ENCODE results near the gene HCRT.

The HCRT gene

GRCh38 chr17:42190491-42191274, 5.4 kb upstream of the HCRT start:
- H2AK5ac ChIP-seq (ENCODE audit: low read depth, low read length) = peak overlapping the region; percentile 81
- peak overlapping the region; percentile 38 for H3K14ac ChIP-seq (ENCODE audit: low read length)
- no peak overlapping the region for H3K4ac ChIP-seq (ENCODE audit: low read length)
- H2BK120ac ChIP-seq (ENCODE audit: low read depth, low read length) = no peak overlapping the region
- H3K79me1 ChIP-seq (ENCODE audit: low read depth, low read length) = no peaks in the 10 kb centered on the region
- WGBS, 2 donors (ENCODE audit: extremely low coverage in 2 of 2, insufficient read length in 2 of 2, insufficient replicate concordance in 1 of 2) = no CpG with 5 or more reads among the region's 17 CpGs
- peak overlapping the region; percentile 57 for H3K18ac ChIP-seq (ENCODE audit: low read length)
- no peak overlapping the region for H2AFZ ChIP-seq (ENCODE audit: low read length)
- no peaks in the 10 kb centered on the region for H3K9me3 ChIP-seq (replicated peaks in 1 of 2; ENCODE audit: control insufficient read depth in 2 of 2, insufficient read depth in 1 of 2, low read depth in 1 of 2, low read length in 2 of 2)
- H4K91ac ChIP-seq (ENCODE audit: low read depth, low read length, poor library complexity) = no peak overlapping the region
- H3K4me3 ChIP-seq (ENCODE audit: low read length in 2 of 2) = no peak overlapping the region
- H2BK5ac ChIP-seq (ENCODE audit: low read length) = no peak overlapping the region
- peak overlapping the region; percentile 43 for H3K23ac ChIP-seq (ENCODE audit: low read depth, low read length, poor library complexity)
- no peak overlapping the region for H4K8ac ChIP-seq (ENCODE audit: low read depth, low read length)
- peaks cover 5 to 11% of the 10 kb centered on the region in 2 donors for H3K4me1 ChIP-seq (ENCODE audit: control insufficient read depth in 2 of 2, insufficient read depth in 1 of 2, low read depth in 1 of 2, low read length in 2 of 2)
- peaks cover 0 to 2% (median 0%) of the 10 kb centered on the region in 3 experiments for H3K27me3 ChIP-seq (ENCODE audit: control insufficient read depth in 3 of 3, insufficient read depth in 3 of 3, low read depth in 1 of 3, low read length in 3 of 3)
- DNase-seq (ENCODE audit: low spot score) = no peak
- H3K36me3 ChIP-seq (replicated peaks in 1 of 2; ENCODE audit: control insufficient read depth in 2 of 2, insufficient read depth in 2 of 2, low read length in 2 of 2) = no peaks in the 10 kb centered on the region
- no peak overlapping the region for H3K27ac ChIP-seq (replicated peaks; ENCODE audit: low read length)
- no peak overlapping the region for H3K4me2 ChIP-seq (ENCODE audit: insufficient read depth, low read length, poor library complexity, severe bottlenecking)
- no peak overlapping the region for H3K9ac ChIP-seq (ENCODE audit: low read depth, low read length, poor library complexity)
- no peak overlapping the region for H2BK12ac ChIP-seq (ENCODE audit: low read length)
- H2BK15ac ChIP-seq (ENCODE audit: low read length) = peak overlapping the region; percentile 37

GRCh38 chr17:42189651-42189965, 4.4 kb upstream of the HCRT start:
- Histone ChIP-seq H3K4me3 (ENCODE audit: low read length in 2 of 2) (no peak overlapping the region), H3K4me2 (ENCODE audit: insufficient read depth, low read length, poor library complexity, severe bottlenecking) (no peak overlapping the region), H2AK5ac (ENCODE audit: low read depth, low read length) (peak overlapping the region; percentile 64), H3K14ac (ENCODE audit: low read length) (no peak overlapping the region), H3K27ac (replicated peaks; ENCODE audit: low read length) (no peak overlapping the region), H2BK15ac (ENCODE audit: low read length) (no peak overlapping the region), H4K8ac (ENCODE audit: low read depth, low read length) (no peak overlapping the region), H3K79me1 (ENCODE audit: low read depth, low read length) (no peaks in the 10 kb centered on the region), H2AFZ (ENCODE audit: low read length) (no peak overlapping the region), H3K4ac (ENCODE audit: low read length) (no peak overlapping the region), H3K27me3 (ENCODE audit: control insufficient read depth in 3 of 3, insufficient read depth in 3 of 3, low read depth in 1 of 3, low read length in 3 of 3) (peaks cover 0 to 5% (median 5%) of the 10 kb centered on the region in 3 experiments), H2BK12ac (ENCODE audit: low read length) (no peak overlapping the region), H3K9me3 (replicated peaks in 1 of 2; ENCODE audit: control insufficient read depth in 2 of 2, insufficient read depth in 1 of 2, low read depth in 1 of 2, low read length in 2 of 2) (no peaks in the 10 kb centered on the region), H3K18ac (ENCODE audit: low read length) (peak overlapping the region; percentile 65), H4K91ac (ENCODE audit: low read depth, low read length, poor library complexity) (no peak overlapping the region), H3K9ac (ENCODE audit: low read depth, low read length, poor library complexity) (no peak overlapping the region), H2BK5ac (ENCODE audit: low read length) (no peak overlapping the region), H3K23ac (ENCODE audit: low read depth, low read length, poor library complexity) (no peak overlapping the region), H3K36me3 (replicated peaks in 1 of 2; ENCODE audit: control insufficient read depth in 2 of 2, insufficient read depth in 2 of 2, low read length in 2 of 2) (no peaks in the 10 kb centered on the region), H2BK120ac (ENCODE audit: low read depth, low read length) (peak overlapping the region; percentile 32), H3K4me1 (ENCODE audit: control insufficient read depth in 2 of 2, insufficient read depth in 1 of 2, low read depth in 1 of 2, low read length in 2 of 2) (peaks cover 15 to 19% of the 10 kb centered on the region in 2 donors)
- no CpG with 5 or more reads among the region's 11 CpGs for WGBS, 2 donors (ENCODE audit: extremely low coverage in 2 of 2, insufficient read length in 2 of 2, insufficient replicate concordance in 1 of 2)
- no peak for DNase-seq (ENCODE audit: low spot score)

GRCh38 chr17:42188749-42189650, 3.7 kb upstream of the HCRT start:
- no peak overlapping the region for H3K4ac ChIP-seq (ENCODE audit: low read length)
- no peaks in the 10 kb centered on the region for H3K79me1 ChIP-seq (ENCODE audit: low read depth, low read length)
- H2BK120ac ChIP-seq (ENCODE audit: low read depth, low read length) = peak overlapping the region; percentile 32
- H4K8ac ChIP-seq (ENCODE audit: low read depth, low read length) = no peak overlapping the region
- H2AK5ac ChIP-seq (ENCODE audit: low read depth, low read length) = peak overlapping the region; percentile 64
- peaks cover 0 to 9% (median 5%) of the 10 kb centered on the region in 3 experiments for H3K27me3 ChIP-seq (ENCODE audit: control insufficient read depth in 3 of 3, insufficient read depth in 3 of 3, low read depth in 1 of 3, low read length in 3 of 3)
- H3K9ac ChIP-seq (ENCODE audit: low read depth, low read length, poor library complexity) = no peak overlapping the region
- no peak overlapping the region for H3K23ac ChIP-seq (ENCODE audit: low read depth, low read length, poor library complexity)
- H2AFZ ChIP-seq (ENCODE audit: low read length) = no peak overlapping the region
- no peak overlapping the region for H4K91ac ChIP-seq (ENCODE audit: low read depth, low read length, poor library complexity)
- H3K4me1 ChIP-seq (ENCODE audit: control insufficient read depth in 2 of 2, insufficient read depth in 1 of 2, low read depth in 1 of 2, low read length in 2 of 2) = peaks cover 15 to 19% of the 10 kb centered on the region in 2 donors
- no peak overlapping the region for H2BK15ac ChIP-seq (ENCODE audit: low read length)
- H3K4me2 ChIP-seq (ENCODE audit: insufficient read depth, low read length, poor library complexity, severe bottlenecking) = no peak overlapping the region
- no peak overlapping the region for H2BK5ac ChIP-seq (ENCODE audit: low read length)
- no peak overlapping the region for H3K27ac ChIP-seq (replicated peaks; ENCODE audit: low read length)
- H3K14ac ChIP-seq (ENCODE audit: low read length) = no peak overlapping the region
- DNase-seq (ENCODE audit: low spot score) = no peak
- peak overlapping the region; percentile 65 for H3K18ac ChIP-seq (ENCODE audit: low read length)
- no peaks in the 10 kb centered on the region for H3K9me3 ChIP-seq (replicated peaks in 1 of 2; ENCODE audit: control insufficient read depth in 2 of 2, insufficient read depth in 1 of 2, low read depth in 1 of 2, low read length in 2 of 2)
- WGBS, 2 donors (ENCODE audit: extremely low coverage in 2 of 2, insufficient read length in 2 of 2, insufficient replicate concordance in 1 of 2) = no CpG with 5 or more reads among the region's 19 CpGs
- no peak overlapping the region for H2BK12ac ChIP-seq (ENCODE audit: low read length)
- no peaks in the 10 kb centered on the region for H3K36me3 ChIP-seq (replicated peaks in 1 of 2; ENCODE audit: control insufficient read depth in 2 of 2, insufficient read depth in 2 of 2, low read length in 2 of 2)
- no peak overlapping the region for H3K4me3 ChIP-seq (ENCODE audit: low read length in 2 of 2)

- Histone ChIP-seq H3K27me3 (ENCODE audit: control insufficient read depth in 3 of 3, insufficient read depth in 3 of 3, low read depth in 1 of 3, low read length in 3 of 3) (peaks cover 5 to 21% (median 9%) of the 10 kb centered on the region in 3 experiments), H3K23ac (ENCODE audit: low read depth, low read length, poor library complexity) (no peak overlapping the region), H3K4me1 (ENCODE audit: control insufficient read depth in 2 of 2, insufficient read depth in 1 of 2, low read depth in 1 of 2, low read length in 2 of 2) (peaks cover 19 to 21% of the 10 kb centered on the region in 2 donors), H3K79me1 (ENCODE audit: low read depth, low read length) (no peaks in the 10 kb centered on the region), H3K36me3 (replicated peaks in 1 of 2; ENCODE audit: control insufficient read depth in 2 of 2, insufficient read depth in 2 of 2, low read length in 2 of 2) (no peaks in the 10 kb centered on the region), H4K8ac (ENCODE audit: low read depth, low read length) (no peak overlapping the region), H2BK15ac (ENCODE audit: low read length) (no peak overlapping the region), H3K4me3 (ENCODE audit: low read length in 2 of 2) (no peak overlapping the region), H3K27ac (replicated peaks; ENCODE audit: low read length) (no peak overlapping the region), H3K9ac (ENCODE audit: low read depth, low read length, poor library complexity) (no peak overlapping the region), H2AFZ (ENCODE audit: low read length) (no peak overlapping the region), H2BK5ac (ENCODE audit: low read length) (no peak overlapping the region), H2AK5ac (ENCODE audit: low read depth, low read length) (peak overlapping the region; percentile 13), H4K91ac (ENCODE audit: low read depth, low read length, poor library complexity) (no peak overlapping the region), H3K14ac (ENCODE audit: low read length) (no peak overlapping the region), H3K4me2 (ENCODE audit: insufficient read depth, low read length, poor library complexity, severe bottlenecking) (no peak overlapping the region), H3K18ac (ENCODE audit: low read length) (no peak overlapping the region), H3K4ac (ENCODE audit: low read length) (no peak overlapping the region), H2BK12ac (ENCODE audit: low read length) (no peak overlapping the region), H2BK120ac (ENCODE audit: low read depth, low read length) (no peak overlapping the region), H3K9me3 (replicated peaks in 1 of 2; ENCODE audit: control insufficient read depth in 2 of 2, insufficient read depth in 1 of 2, low read depth in 1 of 2, low read length in 2 of 2) (no peaks in the 10 kb centered on the region)
- no peak for DNase-seq (ENCODE audit: low spot score)
- WGBS, 2 donors (ENCODE audit: extremely low coverage in 2 of 2, insufficient read length in 2 of 2, insufficient replicate concordance in 1 of 2) = no CpG with 5 or more reads among the region's 2 CpGs
These were observed 2.6 kb upstream of the HCRT start for GRCh38 chr17:42187833-42188232.
